GM23248 (cell line): ENCODE results near the gene RAB37.

Experiments
- EZH2 ChIP-seq: fragments of 200-600 bp; sonication (generic); IDR thresholded peaks from 2 replicates; pipeline ENCODE4 v1.6.1; 2018; ENCODE audit warnings: antibody characterized with exemption, mild to moderate bottlenecking; ENCODE audit not compliant: insufficient read depth, poor library complexity, severe bottlenecking
- EZH2phosphoT487 ChIP-seq: fragments of 200-600 bp; sonication (generic); IDR thresholded peaks from 2 replicates; pipeline ENCODE4 v1.6.1; 2018; ENCODE audit warnings: antibody characterized with exemption, moderate library complexity, mild to moderate bottlenecking, low read depth; ENCODE audit not compliant: insufficient read depth

DNA sequence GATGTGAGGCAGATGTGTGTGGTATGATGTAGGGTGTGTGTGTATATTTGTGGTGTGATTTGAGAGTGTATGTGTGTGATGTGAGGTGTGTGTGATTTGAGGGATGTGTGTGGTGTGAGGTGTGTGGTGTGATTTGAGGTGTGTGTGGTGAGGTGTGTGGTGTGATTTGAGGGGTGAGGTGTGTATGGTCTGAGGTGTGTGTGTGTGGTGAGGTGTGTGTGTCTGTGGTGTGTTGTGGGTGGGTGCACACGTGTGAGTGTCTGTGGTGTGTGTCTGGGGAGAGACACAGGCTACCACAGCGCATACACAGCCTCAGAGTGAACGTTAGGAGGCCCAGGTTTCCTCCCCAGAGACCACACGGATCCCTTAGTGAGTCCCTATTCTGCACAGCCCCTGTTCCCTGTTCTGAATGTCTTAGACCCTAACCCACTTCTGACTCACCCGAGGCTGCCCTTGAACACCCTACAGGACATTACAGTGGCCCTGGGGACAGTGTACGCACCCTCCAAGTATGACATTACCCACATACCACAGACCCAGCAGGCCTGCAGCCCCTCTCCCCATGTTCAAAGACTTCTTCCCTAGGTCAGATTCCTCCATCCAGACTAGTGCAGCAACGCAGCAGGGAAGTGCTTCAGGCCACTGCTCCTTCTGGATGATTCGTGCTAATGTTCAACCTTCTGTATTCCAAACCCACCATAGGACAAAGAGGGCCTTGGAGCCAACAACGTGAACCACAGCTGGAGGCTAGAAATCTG lies 3.5 kb upstream of the RAB37 start:
- TF ChIP-seq EZH2phosphoT487 (no peak), EZH2 (no peak)
